ENCODE results near the gene DBN1. TPM values are rescaled to one million over a fixed set of nuclear protein-coding genes. Genes with fewer than 3 reads are reported as not detected.

The DBN1 gene
- total RNA-seq, 1 donor from 2014 or later = 369 TPM

DNA sequence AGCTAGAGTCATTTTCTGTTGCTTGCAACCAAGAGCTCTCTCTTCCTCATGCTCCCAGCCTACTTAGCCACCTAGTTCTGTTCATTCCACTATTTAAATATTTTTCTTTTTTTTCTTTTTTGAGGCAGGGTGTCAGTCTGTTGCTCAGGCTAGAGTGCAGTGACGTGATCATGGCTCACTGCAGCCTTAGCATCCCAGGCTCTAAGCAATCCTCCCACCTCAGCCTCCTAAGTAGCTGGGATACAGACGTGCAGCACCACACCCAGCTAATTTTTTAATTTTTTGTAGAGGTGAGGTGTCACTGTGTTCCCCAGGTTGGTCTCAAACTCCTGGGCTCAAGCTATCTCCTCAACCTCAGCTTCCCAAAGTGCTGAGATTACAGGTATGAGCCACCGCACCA is 59.0 kb downstream of the DBN1 start:
- Mint-ChIP-seq H3K9me3 (no peaks in the 10 kb centered on the region), H3K27ac (no peak overlapping the region), H3K27me3 (ENCODE audit: low read depth) (peaks cover 28% of the 10 kb centered on the region), H3K4me1 (no peaks in the 10 kb centered on the region), H3K4me3 (no peak overlapping the region), H3K36me3 (no peaks in the 10 kb centered on the region)
- TF ChIP-seq, protein P1, sequence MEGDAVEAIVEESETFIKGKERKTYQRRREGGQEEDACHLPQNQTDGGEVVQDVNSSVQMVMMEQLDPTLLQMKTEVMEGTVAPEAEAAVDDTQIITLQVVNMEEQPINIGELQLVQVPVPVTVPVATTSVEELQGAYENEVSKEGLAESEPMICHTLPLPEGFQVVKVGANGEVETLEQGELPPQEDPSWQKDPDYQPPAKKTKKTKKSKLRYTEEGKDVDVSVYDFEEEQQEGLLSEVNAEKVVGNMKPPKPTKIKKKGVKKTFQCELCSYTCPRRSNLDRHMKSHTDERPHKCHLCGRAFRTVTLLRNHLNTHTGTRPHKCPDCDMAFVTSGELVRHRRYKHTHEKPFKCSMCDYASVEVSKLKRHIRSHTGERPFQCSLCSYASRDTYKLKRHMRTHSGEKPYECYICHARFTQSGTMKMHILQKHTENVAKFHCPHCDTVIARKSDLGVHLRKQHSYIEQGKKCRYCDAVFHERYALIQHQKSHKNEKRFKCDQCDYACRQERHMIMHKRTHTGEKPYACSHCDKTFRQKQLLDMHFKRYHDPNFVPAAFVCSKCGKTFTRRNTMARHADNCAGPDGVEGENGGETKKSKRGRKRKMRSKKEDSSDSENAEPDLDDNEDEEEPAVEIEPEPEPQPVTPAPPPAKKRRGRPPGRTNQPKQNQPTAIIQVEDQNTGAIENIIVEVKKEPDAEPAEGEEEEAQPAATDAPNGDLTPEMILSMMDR (IDR thresholded peaks at IDR 0.05; ENCODE audit: unreplicated experiment) = no peak
- no peak for DNase-seq (ENCODE audit: low spot score in 2 of 2, unreplicated experiment in 2 of 2)

DNA sequence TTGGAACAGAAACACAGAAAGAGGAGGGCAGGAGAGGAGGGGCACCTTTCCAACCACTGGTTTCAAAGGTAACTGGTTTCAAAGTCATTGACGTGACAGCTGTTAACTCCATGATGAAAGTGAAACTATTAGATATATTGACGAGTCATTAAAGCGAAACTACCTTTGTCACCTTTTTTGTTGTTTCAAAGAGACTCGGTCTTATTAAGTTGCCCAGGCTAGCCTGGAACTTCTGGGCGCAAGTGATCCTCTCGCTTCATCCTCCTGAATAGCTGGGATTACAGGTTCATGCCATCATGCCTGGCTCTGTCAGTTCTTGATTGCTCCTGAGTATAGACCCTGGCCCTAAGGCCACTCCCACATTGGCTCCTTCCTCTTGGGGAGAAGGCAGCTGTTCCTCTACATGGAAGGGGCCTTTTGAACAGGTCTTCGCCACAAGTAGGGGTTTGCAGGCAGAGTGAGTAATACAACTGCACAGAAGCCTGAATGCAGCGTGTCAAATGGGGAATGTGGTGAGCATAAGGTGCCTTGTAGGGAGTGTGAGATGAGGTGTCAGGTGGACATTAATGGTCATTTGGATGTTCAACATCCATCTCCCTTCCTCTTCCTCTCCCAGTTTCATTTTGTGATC is 60.7 kb downstream of the DBN1 start:
- TF ChIP-seq, protein P1 (IDR thresholded peaks at IDR 0.05; ENCODE audit: unreplicated experiment) = no peak
- peaks cover 41% of the 10 kb centered on the region for H3K27me3 Mint-ChIP-seq (ENCODE audit: low read depth)
- DNase-seq (ENCODE audit: low spot score in 2 of 2, unreplicated experiment in 2 of 2) = no peak
- no peaks in the 10 kb centered on the region for H3K9me3 Mint-ChIP-seq
- H3K27ac Mint-ChIP-seq = no peak overlapping the region
- no peaks in the 10 kb centered on the region for H3K4me1 Mint-ChIP-seq
- no peaks in the 10 kb centered on the region for H3K36me3 Mint-ChIP-seq
- no peak overlapping the region for H3K4me3 Mint-ChIP-seq

DNA sequence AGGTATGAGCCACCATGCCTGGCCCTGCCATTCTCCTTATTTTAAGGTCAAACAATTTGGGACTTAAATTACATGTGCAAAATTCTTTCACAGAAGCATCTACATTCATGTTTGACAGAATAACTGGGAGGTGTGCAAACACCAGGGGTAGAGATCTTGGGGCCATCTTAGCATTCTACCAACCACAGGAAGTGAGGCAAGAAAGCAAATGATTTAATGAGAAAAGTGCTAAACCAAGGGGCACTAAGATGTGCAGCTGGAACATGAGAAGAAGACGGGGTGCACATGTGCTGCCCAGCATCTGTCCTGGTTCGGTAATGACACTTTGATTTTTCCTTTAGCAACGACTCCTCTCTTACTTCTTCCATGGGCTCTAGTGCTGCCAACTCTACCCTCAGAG is 62.9 kb downstream of the DBN1 start:
- no peaks in the 10 kb centered on the region for H3K36me3 Mint-ChIP-seq
- no peak overlapping the region for H3K27ac Mint-ChIP-seq
- no peak for DNase-seq (ENCODE audit: low spot score in 2 of 2, unreplicated experiment in 2 of 2)
- H3K4me3 Mint-ChIP-seq = no peak overlapping the region
- H3K27me3 Mint-ChIP-seq (ENCODE audit: low read depth) = peaks cover 61% of the 10 kb centered on the region
- H3K9me3 Mint-ChIP-seq = no peaks in the 10 kb centered on the region
- TF ChIP-seq, protein P1 (IDR thresholded peaks at IDR 0.05; ENCODE audit: unreplicated experiment) = no peak
- H3K4me1 Mint-ChIP-seq = no peaks in the 10 kb centered on the region

DNA sequence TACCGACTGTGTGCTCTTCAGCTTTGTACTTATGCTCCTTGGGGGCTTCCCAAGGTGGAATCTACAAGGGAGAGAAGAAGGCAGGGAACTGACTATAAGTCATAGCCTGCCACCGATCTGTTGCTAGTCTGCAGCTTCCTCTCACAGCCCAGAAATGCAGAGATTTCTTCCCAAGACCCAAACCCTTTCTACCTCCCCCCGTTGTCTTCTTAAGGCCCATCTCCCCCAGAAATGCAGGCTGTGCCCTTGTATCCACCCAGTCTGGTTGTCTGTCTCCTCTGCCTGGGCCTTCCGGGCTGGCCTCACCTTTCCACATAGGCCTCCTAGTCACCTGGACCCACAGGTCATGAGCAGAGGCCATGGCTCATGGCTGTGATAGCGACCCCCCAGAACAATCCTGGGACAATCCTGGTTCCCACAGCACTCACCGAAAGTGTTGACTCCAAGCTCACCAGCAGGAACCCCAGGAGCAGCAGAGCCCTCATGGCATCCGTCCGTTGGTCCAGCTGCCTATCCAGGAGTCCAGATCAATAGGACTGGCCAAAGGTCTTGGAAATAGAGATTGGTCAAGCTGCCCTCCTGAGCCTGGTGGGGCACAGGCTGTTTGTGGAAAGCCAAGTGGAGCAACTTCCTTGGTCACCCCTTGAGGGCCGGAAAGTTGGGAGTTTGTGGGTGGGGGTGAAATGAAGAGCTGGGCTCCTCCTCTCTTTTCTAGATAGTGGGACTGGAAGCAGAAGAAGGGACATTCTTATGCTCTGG is 64.2 kb downstream of the DBN1 start, which contains the start of gene F12:
Gene F12 (minus strand): TSS at position 522 of the 759 bp plus-strand sequence. CDS start 37 bp downstream, at position 485.
- H3K4me1 Mint-ChIP-seq = peaks cover 2% of the 10 kb centered on the region
- DNase-seq (ENCODE audit: low spot score in 2 of 2, unreplicated experiment in 2 of 2) = no peak
- no peaks in the 10 kb centered on the region for H3K9me3 Mint-ChIP-seq
- TF ChIP-seq, protein P1 (IDR thresholded peaks at IDR 0.05; ENCODE audit: unreplicated experiment) = no peak
- no peak within 1 kb of the TSS for H3K4me3 Mint-ChIP-seq
- H3K36me3 Mint-ChIP-seq = no peaks in the 10 kb centered on the region
- H3K27me3 Mint-ChIP-seq (ENCODE audit: low read depth) = peaks cover 70% of the 10 kb centered on the region
- H3K27ac Mint-ChIP-seq = no peak within 1 kb of the TSS

Other genes starting within 250 kb of the DBN1 start
- gene RAB24, start 169.9 kb downstream of the DBN1 start, total RNA-seq = 28.3 to 31.8 TPM (median 30.3 TPM) in 3 replicates
- 80.5 to 89.8 TPM (median 81.2 TPM) in 3 replicates for gene PRELID1, start 169.8 kb downstream of the DBN1 start, total RNA-seq
- 18.4 to 19.8 TPM (median 19.2 TPM) in 3 replicates for gene MXD3, start 161.7 kb downstream of the DBN1 start, total RNA-seq
- 85.4 to 87.2 TPM (median 87.0 TPM) in 3 replicates for gene LMAN2, start 122.0 kb downstream of the DBN1 start, total RNA-seq
- 13.5 to 16.1 TPM (median 14.1 TPM) in 3 replicates for gene RGS14, start 115.7 kb downstream of the DBN1 start, total RNA-seq
- gene SLC34A1, start 89.2 kb downstream of the DBN1 start, total RNA-seq = not detected in 3 replicates
- gene PFN3, start 73.0 kb downstream of the DBN1 start, total RNA-seq = not detected in 3 replicates
- 2.1 to 2.7 TPM (median 2.3 TPM) in 3 replicates for gene F12, start 64.1 kb downstream of the DBN1 start, total RNA-seq
- 44.9 to 48.2 TPM (median 45.3 TPM) in 3 replicates for gene GRK6, start 47.0 kb downstream of the DBN1 start, total RNA-seq
- gene PRR7, start 26.8 kb downstream of the DBN1 start, total RNA-seq = 5.3 to 5.9 TPM (median 5.7 TPM) in 3 replicates
- gene PDLIM7, start 24.0 kb upstream of the DBN1 start, total RNA-seq = 472 to 494 TPM (median 482 TPM) in 3 replicates
- 4.7 to 7.8 TPM (median 5.8 TPM) in 3 replicates for gene DOK3, start 36.2 kb upstream of the DBN1 start, total RNA-seq
- 91.2 to 101 TPM (median 95.4 TPM) in 3 replicates for gene DDX41, start 43.3 kb upstream of the DBN1 start, total RNA-seq
- gene FAM193B, start 80.9 kb upstream of the DBN1 start, total RNA-seq = 126 to 128 TPM (median 128 TPM) in 3 replicates
- gene TMED9, start 118.6 kb upstream of the DBN1 start, total RNA-seq = 146 to 157 TPM (median 151 TPM) in 3 replicates
- gene B4GALT7, start 126.5 kb upstream of the DBN1 start, total RNA-seq = 37.4 to 42.0 TPM (median 39.8 TPM) in 3 replicates